Gastroesophageal sphincter (tissue), 4 donors: ENCODE results near the gene PCDH9. TPM values are rescaled to one million over a fixed set of nuclear protein-coding genes. Genes with fewer than 3 reads are reported as not detected.

ENCODE experiments used
- ATAC-seq: fragments of 150-250 bp; one replicate; pipeline ENCODE4 v1.9.1; 2016; ENCODE audit warnings: mild to moderate bottlenecking, moderate library complexity
- H3K27ac ChIP-seq, 4 donors: fragments of 200-600 bp; sonication (generic) in 3 of 4; 1 replicate in 3 of 4; 2 replicates in 1 of 4; pipeline ENCODE4 v1.5.1; 2016 to 2019
- H3K27me3 ChIP-seq: fragments of 200-600 bp; sonication (generic); one replicate; pipeline ENCODE4 v1.5.1; 2019
- H3K36me3 ChIP-seq, 2 donors: fragments of 200-600 bp; sonication (generic); one replicate each; pipeline ENCODE4 v1.5.1; 2019; ENCODE audit warnings: control low read depth in 1 of 2
- H3K4me1 ChIP-seq, 3 donors: fragments of 200-600 bp; sonication (generic); 1 replicate in 2 of 3; 2 replicates in 1 of 3; pipeline ENCODE4 v1.5.1; 2016 to 2019; ENCODE audit warnings: control low read depth in 2 of 3
- H3K4me3 ChIP-seq, 2 donors: fragments of 200-600 bp; sonication (generic); one replicate each; pipeline ENCODE4 v1.5.1; 2019; ENCODE audit warnings: mild to moderate bottlenecking in 1 of 2, moderate library complexity in 1 of 2
- H3K9me3 ChIP-seq, 3 donors: fragments of 200-600 bp; sonication (generic); one replicate each; pipeline ENCODE4 v1.5.1; 2017 to 2019; ENCODE audit warnings: control low read depth in 2 of 3
- CTCF ChIP-seq, 4 experiments: fragments of 200-600 bp in 2 of 4; fragments of 450-650 bp in 2 of 4; sonication (generic) in 1 of 4; IDR thresholded peaks; one replicate each; pipeline ENCODE4 v1.5.1; 2017 to 2019; ENCODE audit warnings: antibody characterized with exemption in 4 of 4, mild to moderate bottlenecking in 2 of 4, moderate library complexity in 2 of 4
- EP300 ChIP-seq: sonication (generic); formaldehyde crosslinking; IDR thresholded peaks from one replicate; pipeline ENCODE4 v1.6.1; 2017; ENCODE audit warnings: antibody characterized with exemption, mild to moderate bottlenecking
- POLR2A ChIP-seq, 2 donors: fragments of 450-650 bp; IDR thresholded peaks; one replicate each; pipeline ENCODE4 v1.6.1; 2017; ENCODE audit warnings: antibody characterized with exemption in 2 of 2, mild to moderate bottlenecking in 2 of 2, moderate library complexity in 1 of 2
- POLR2AphosphoS5 ChIP-seq: sonication (generic); formaldehyde crosslinking; IDR thresholded peaks from one replicate; pipeline ENCODE4 v1.6.1; 2017; ENCODE audit warnings: antibody characterized with exemption
- WGBS, 2 donors: methylation state at CpG; one replicate each; pipeline ENCODE4 v1.1.5; 2018; ENCODE audit warnings: low coverage in 1 of 2; 5-methylcytosine and 5-hydroxymethylcytosine counted together
- total RNA-seq, 4 donors: library from RNA; depleted of rRNA; stranded (reverse); fragments of >200 nt; gene quantifications; one replicate each; pipeline ENCODE4 v1.1.0, GENCODE V29; 2016

Gene PCDH9
- total RNA-seq, 4 donors from 2014 or later, result 52.9 to 141 (median 56.5) TPM

- no peaks in the 10 kb centered on the region for H3K4me1 ChIP-seq
- H3K4me3 ChIP-seq, result no peak overlapping the region
- TF ChIP-seq POLR2A (IDR thresholded peaks at IDR 0.05), result no peak
- TF ChIP-seq CTCF (IDR thresholded peaks at IDR 0.05), result no peak
- no peak for TF ChIP-seq EP300
- no peak for TF ChIP-seq POLR2AphosphoS5
Measured at GRCh38 chr13:66534561-66534960, 695.6 kb downstream of the PCDH9 start.

GRCh38 chr13:66532845-66533244 is 697.3 kb downstream of the PCDH9 start:
- no peak for ATAC-seq
- Histone ChIP-seq H3K27ac (no peak overlapping the region), H3K27me3 (no peaks in the 10 kb centered on the region), H3K4me1 (no peaks in the 10 kb centered on the region), H3K4me3 (no peak overlapping the region), H3K36me3 (no peaks in the 10 kb centered on the region), H3K9me3 (no peaks in the 10 kb centered on the region)
- 74 to 77% methylated on average over 5 of the region's 5 CpGs for WGBS, 2 donors
- no peak for TF ChIP-seq POLR2AphosphoS5
- no peak for TF ChIP-seq POLR2A (IDR thresholded peaks at IDR 0.05)
- no peak for TF ChIP-seq EP300
- no peak for TF ChIP-seq CTCF (IDR thresholded peaks at IDR 0.05)

More at GRCh38 chr13:66534561-66534960, 695.6 kb downstream of the PCDH9 start:
- Histone ChIP-seq H3K9me3 (no peaks in the 10 kb centered on the region), H3K36me3 (no peaks in the 10 kb centered on the region), H3K27me3 (no peaks in the 10 kb centered on the region), H3K27ac (no peak overlapping the region)
- ATAC-seq, result no peak
- WGBS, 2 donors, result 81 to 90% methylated on average over 2 of the region's 2 CpGs

- WGBS, 2 donors, result 34 to 52% methylated on average over 2 to 3 of the region's 3 CpGs
- no peak for ATAC-seq
- H3K9me3 ChIP-seq, result no peaks in the 10 kb centered on the region
- no peaks in the 10 kb centered on the region for H3K27me3 ChIP-seq
- H3K27ac ChIP-seq, result no peak overlapping the region
- H3K4me3 ChIP-seq, result no peak overlapping the region
- no peaks in the 10 kb centered on the region for H3K4me1 ChIP-seq
- H3K36me3 ChIP-seq, result no peaks in the 10 kb centered on the region
- TF ChIP-seq EP300 (no peak), POLR2AphosphoS5 (no peak), CTCF (IDR thresholded peaks at IDR 0.05) (no peak), POLR2A (IDR thresholded peaks at IDR 0.05) (no peak)
Measured at GRCh38 chr13:66532146-66532545, 698.0 kb downstream of the PCDH9 start.

GRCh38 chr13:66530686-66531085 is 699.5 kb downstream of the PCDH9 start:
- WGBS, 2 donors, result 100% methylated on average over 1 of the region's 1 CpG
- ATAC-seq, result no peak
- no peak for TF ChIP-seq POLR2AphosphoS5
- TF ChIP-seq CTCF (IDR thresholded peaks at IDR 0.05), result no peak
- no peak for TF ChIP-seq EP300
- no peak for TF ChIP-seq POLR2A (IDR thresholded peaks at IDR 0.05)

GRCh38 chr13:66530158-66530557 is 700.0 kb downstream of the PCDH9 start:
- no peak for ATAC-seq
- WGBS, 2 donors, result 86 to 90% methylated on average over 1 of the region's 1 CpG
- no peak for TF ChIP-seq EP300
- TF ChIP-seq POLR2A (IDR thresholded peaks at IDR 0.05), result no peak
- no peak for TF ChIP-seq CTCF (IDR thresholded peaks at IDR 0.05)
- no peak for TF ChIP-seq POLR2AphosphoS5
- H3K4me3 ChIP-seq, result no peak overlapping the region
- no peaks in the 10 kb centered on the region for H3K27me3 ChIP-seq
- no peaks in the 10 kb centered on the region for H3K36me3 ChIP-seq
- no peak overlapping the region for H3K27ac ChIP-seq
- H3K4me1 ChIP-seq, result no peaks in the 10 kb centered on the region
- H3K9me3 ChIP-seq, result no peaks in the 10 kb centered on the region

More at GRCh38 chr13:66530686-66531085, 699.5 kb downstream of the PCDH9 start:
- Histone ChIP-seq H3K36me3 (no peaks in the 10 kb centered on the region), H3K27ac (no peak overlapping the region), H3K4me3 (no peak overlapping the region), H3K27me3 (no peaks in the 10 kb centered on the region), H3K9me3 (no peaks in the 10 kb centered on the region), H3K4me1 (no peaks in the 10 kb centered on the region)
